Neural cell (in vitro differentiated cells): ENCODE measurements around the gene ACOT7. TPM values are rescaled to one million over a fixed set of nuclear protein-coding genes. Genes with fewer than 3 reads are reported as not detected.

Experiments used
- H2AFZ ChIP-seq: fragments of 200-600, 300-800 bp; sonication (generic), shearing (Covaris generic); 2 replicates; pipeline ENCODE4 v1.6.0; 2014; ENCODE audit warnings: low read depth, mild to moderate bottlenecking, antibody characterized with exemption, low read length, moderate library complexity
- H3F3A ChIP-seq: fragments of 200-600 bp; shearing (Covaris generic); 2 replicates; pipeline ENCODE4 v1.6.1; 2016; ENCODE audit warnings: mild to moderate bottlenecking, moderate library complexity, mixed read lengths, antibody characterized with exemption, low read length; ENCODE audit not compliant: insufficient read depth, poor library complexity, severe bottlenecking
- H3K27ac ChIP-seq: fragments of 200-600, 300-800 bp; sonication (generic), shearing (Covaris generic); 2 replicates; pipeline ENCODE4 v1.5.1; 2014; ENCODE audit warnings: mild to moderate bottlenecking, low read length, moderate library complexity
- H3K27me3 ChIP-seq: fragments of 300-800, 200-600 bp; sonication (generic), shearing (Covaris generic); 2 replicates; pipeline ENCODE4 v1.6.0; 2014; ENCODE audit warnings: mild to moderate bottlenecking, low read depth, low read length, moderate library complexity; ENCODE audit not compliant: insufficient read depth
- H3K36me3 ChIP-seq: fragments of 300-800, 200-600 bp; sonication (generic), shearing (Covaris generic); 2 replicates; pipeline ENCODE4 v1.5.1; 2014; ENCODE audit warnings: mild to moderate bottlenecking, antibody characterized with exemption, low read length, moderate library complexity; ENCODE audit not compliant: insufficient read depth
- H3K4me2 ChIP-seq: fragments of 300-800, 200-600 bp; sonication (generic), shearing (Covaris generic); 2 replicates; pipeline ENCODE4 v1.6.0; 2014; ENCODE audit warnings: mild to moderate bottlenecking, low read length
- H3K4me3 ChIP-seq: fragments of 300-800, 200-600 bp; sonication (generic), shearing (Covaris generic); 2 replicates; pipeline ENCODE4 v1.5.1; 2014; ENCODE audit warnings: mild to moderate bottlenecking, low read length, moderate library complexity
- H3K79me2 ChIP-seq: fragments of 200-600 bp; shearing (Covaris generic); replicated peaks from 2 replicates; pipeline ENCODE4 v1.6.0; 2014; ENCODE audit warnings: mild to moderate bottlenecking, low read length, moderate library complexity; ENCODE audit not compliant: insufficient read depth
- H3K9ac ChIP-seq: fragments of 300-800, 200-600 bp; sonication (generic), shearing (Covaris generic); 2 replicates; pipeline ENCODE4 v1.6.1; 2016; ENCODE audit warnings: mild to moderate bottlenecking, low read length, mixed read lengths
- H3K9me2 ChIP-seq: fragments of 200-600 bp; shearing (Covaris generic); 2 replicates; pipeline ENCODE4 v1.6.1; 2016; ENCODE audit warnings: mild to moderate bottlenecking, low read length, mixed read lengths; ENCODE audit not compliant: insufficient read depth
- H3K9me3 ChIP-seq: fragments of 200-600, 300-800 bp; sonication (generic), shearing (Covaris generic); 2 replicates; pipeline ENCODE4 v1.6.1; 2016; ENCODE audit warnings: mild to moderate bottlenecking, mixed run types, low read length, moderate library complexity, mixed read lengths
- H4K20me1 ChIP-seq: fragments of 200-600 bp; shearing (Covaris generic); 2 replicates; pipeline ENCODE4 v1.6.1; 2016; ENCODE audit warnings: mild to moderate bottlenecking, mixed run types; ENCODE audit not compliant: insufficient read depth
- CTCF ChIP-seq: fragments of 450-650 bp; IDR thresholded peaks from 2 replicates; pipeline ENCODE4 v1.5.1; 2014; ENCODE audit warnings: antibody characterized with exemption, mild to moderate bottlenecking, moderate library complexity; ENCODE audit not compliant: poor library complexity, severe bottlenecking
- EP300 ChIP-seq: fragments of 450-650 bp; conservative IDR thresholded peaks from 2 replicates; pipeline ENCODE4 v1.6.1; 2014; ENCODE audit warnings: antibody characterized with exemption, mild to moderate bottlenecking, moderate library complexity; ENCODE audit not compliant: poor library complexity, severe bottlenecking
- EZH2 ChIP-seq: fragments of 200-600, 300-800 bp; shearing (Covaris generic), sonication (generic); IDR thresholded peaks from 2 replicates; pipeline ENCODE4 v1.6.1; 2014; ENCODE audit warnings: antibody characterized with exemption, low read length, borderline replicate concordance, mild to moderate bottlenecking; ENCODE audit not compliant: insufficient read depth, poor library complexity, severe bottlenecking
- MXI1 ChIP-seq: fragments of 450-650 bp; conservative IDR thresholded peaks from 2 replicates; pipeline ENCODE4 v1.6.1; 2014; ENCODE audit warnings: antibody characterized with exemption, mild to moderate bottlenecking; ENCODE audit not compliant: poor library complexity, severe bottlenecking
- POLR2AphosphoS5 ChIP-seq: IDR thresholded peaks from 2 replicates; pipeline ENCODE4 v1.6.1; 2012
- RAD21 ChIP-seq: fragments of 450-650 bp; conservative IDR thresholded peaks from 2 replicates; pipeline ENCODE4 v1.6.1; 2014; ENCODE audit warnings: antibody characterized with exemption, mild to moderate bottlenecking, moderate library complexity
- REST ChIP-seq: IDR thresholded peaks from 2 replicates; pipeline ENCODE4 v1.6.1; 2012; ENCODE audit warnings: borderline replicate concordance
- SMC3 ChIP-seq: fragments of 450-650 bp; conservative IDR thresholded peaks from 2 replicates; pipeline ENCODE4 v1.6.1; 2014; ENCODE audit warnings: antibody characterized with exemption, mild to moderate bottlenecking, moderate library complexity; ENCODE audit not compliant: poor library complexity
- TAF1 ChIP-seq: IDR thresholded peaks from 2 replicates; pipeline ENCODE4 v1.6.1; 2012; ENCODE audit warnings: low read depth
- polyA plus RNA-seq: library from polyadenylated mRNA; depleted of rRNA; stranded (reverse); fragments of >200 nt; gene quantifications from 2 replicates; pipeline ENCODE4 v1.2.3, GENCODE V29; 2014

The ACOT7 gene
- polyA plus RNA-seq, 1 donor from 2014 or later = 101 TPM

- H3K27me3 ChIP-seq = no peaks in the 10 kb centered on the region
- no peak overlapping the region for H3K27ac ChIP-seq
- H3K4me3 ChIP-seq = no peak overlapping the region
- H3K9me2 ChIP-seq = no peaks in the 10 kb centered on the region
- no peaks in the 10 kb centered on the region for H3K79me2 ChIP-seq
- no peak overlapping the region for H3K4me2 ChIP-seq
- no peaks in the 10 kb centered on the region for H3K9me3 ChIP-seq
- no peaks in the 10 kb centered on the region for H4K20me1 ChIP-seq
- H3K36me3 ChIP-seq = no peaks in the 10 kb centered on the region
- H3K9ac ChIP-seq = no peak overlapping the region
- no peak overlapping the region for H2AFZ ChIP-seq
- no peaks in the 10 kb centered on the region for H3F3A ChIP-seq
- TF ChIP-seq CTCF = no peak
- TF ChIP-seq TAF1 = no peak
- no peak for TF ChIP-seq SMC3
- TF ChIP-seq REST = no peak
- no peak for TF ChIP-seq EZH2
- TF ChIP-seq POLR2AphosphoS5 = no peak
- TF ChIP-seq MXI1 = no peak
- TF ChIP-seq EP300 = no peak
- no peak for TF ChIP-seq RAD21
Measured at GRCh38 chr1:6265151-6265550, 128.4 kb downstream of the ACOT7 start.

GRCh38 chr1:6263716-6264115, 129.9 kb downstream of the ACOT7 start:
- no peak overlapping the region for H3K27ac ChIP-seq
- H3K4me2 ChIP-seq = no peak overlapping the region
- H3K36me3 ChIP-seq = no peaks in the 10 kb centered on the region
- no peaks in the 10 kb centered on the region for H3K9me3 ChIP-seq
- H2AFZ ChIP-seq = no peak overlapping the region
- TF ChIP-seq CTCF (no peak), EP300 (no peak), REST (no peak), SMC3 (no peak), EZH2 (no peak), TAF1 (no peak), MXI1 (no peak)
- no peaks in the 10 kb centered on the region for H3K9me2 ChIP-seq
- H3K9ac ChIP-seq = no peak overlapping the region
- no peak overlapping the region for H3K4me3 ChIP-seq
- H4K20me1 ChIP-seq = no peaks in the 10 kb centered on the region
- no peaks in the 10 kb centered on the region for H3F3A ChIP-seq
- H3K27me3 ChIP-seq = no peaks in the 10 kb centered on the region
- H3K79me2 ChIP-seq = peaks cover 6% of the 10 kb centered on the region
